ENCODE results near the gene CCNDBP1. TPM values are rescaled to one million over a fixed set of nuclear protein-coding genes. Genes with fewer than 3 reads are reported as not detected.
A peak's percentile ranks its signal among the peaks of the same experiment; 100 is the strongest.
"Not testable (repeated sequence)": the region's sequence is repeated elsewhere in the genome, so short reads cannot be mapped to it uniquely, and the experiment has no call there.

The CCNDBP1 gene
- total and polyA plus RNA-seq, 9 donors: 35.0 to 41.8 (median 37.4) TPM

GRCh38 chr15:43167261-43167660 lies 17.9 kb upstream of the CCNDBP1 start:
- 95% methylated on average over 12 of the region's 28 CpGs for WGBS (ENCODE audit: insufficient coverage)
- H3K36me3 ChIP-seq (ENCODE audit: control insufficient read depth, insufficient read depth, low read length); DNase-seq; H3K4me3 ChIP-seq (ENCODE audit: low read length); H3K9me3 ChIP-seq (replicated peaks; ENCODE audit: control insufficient read depth, low read depth, low read length); H3K27me3 ChIP-seq (ENCODE audit: control insufficient read depth, insufficient read depth, low read length); H3K4me1 ChIP-seq (ENCODE audit: control insufficient read depth, insufficient read depth, low read length); H3K27ac ChIP-seq (ENCODE audit: low read length): not testable (repeated sequence)

GRCh38 chr15:43168192-43169107 lies 16.8 kb upstream of the CCNDBP1 start:
- H3K9me3 ChIP-seq (replicated peaks; ENCODE audit: control insufficient read depth, low read depth, low read length): no peaks in the 10 kb centered on the region
- WGBS (ENCODE audit: insufficient coverage): no CpG with 5 or more reads among the region's 2 CpGs
- H3K4me3 ChIP-seq (ENCODE audit: low read length): no peak overlapping the region
- H3K4me1 ChIP-seq (ENCODE audit: control insufficient read depth, insufficient read depth, low read length): no peaks in the 10 kb centered on the region
- no peak for DNase-seq
- H3K36me3 ChIP-seq (ENCODE audit: control insufficient read depth, insufficient read depth, low read length): peaks cover 8% of the 10 kb centered on the region
- H3K27me3 ChIP-seq (ENCODE audit: control insufficient read depth, insufficient read depth, low read length): no peaks in the 10 kb centered on the region
- H3K27ac ChIP-seq (ENCODE audit: low read length): no peak overlapping the region

GRCh38 chr15:43169888-43170287 lies 15.3 kb upstream of the CCNDBP1 start:
- Histone ChIP-seq H3K36me3 (ENCODE audit: control insufficient read depth, insufficient read depth, low read length) (peaks cover 5% of the 10 kb centered on the region), H3K4me1 (ENCODE audit: control insufficient read depth, insufficient read depth, low read length) (no peaks in the 10 kb centered on the region), H3K27me3 (ENCODE audit: control insufficient read depth, insufficient read depth, low read length) (no peaks in the 10 kb centered on the region), H3K27ac (ENCODE audit: low read length) (no peak overlapping the region), H3K9me3 (replicated peaks; ENCODE audit: control insufficient read depth, low read depth, low read length) (no peaks in the 10 kb centered on the region), H3K4me3 (ENCODE audit: low read length) (no peak overlapping the region)
- DNase-seq: no peak
- WGBS (ENCODE audit: insufficient coverage): 100% methylated on average over 3 of the region's 4 CpGs

- not testable (repeated sequence) for H3K9me3 ChIP-seq (replicated peaks; ENCODE audit: control insufficient read depth, low read depth, low read length); H3K4me3 ChIP-seq (ENCODE audit: low read length); H3K36me3 ChIP-seq (ENCODE audit: control insufficient read depth, insufficient read depth, low read length); H3K27me3 ChIP-seq (ENCODE audit: control insufficient read depth, insufficient read depth, low read length); DNase-seq; H3K4me1 ChIP-seq (ENCODE audit: control insufficient read depth, insufficient read depth, low read length); H3K27ac ChIP-seq (ENCODE audit: low read length)
- WGBS (ENCODE audit: insufficient coverage): 99% methylated on average over 15 of the region's 25 CpGs
These were observed 9.4 kb upstream of the CCNDBP1 start for GRCh38 chr15:43175656-43176309.

GRCh38 chr15:43177147-43177546 lies 8.1 kb upstream of the CCNDBP1 start:
- not testable (repeated sequence) for H3K27me3 ChIP-seq (ENCODE audit: control insufficient read depth, insufficient read depth, low read length); H3K9me3 ChIP-seq (replicated peaks; ENCODE audit: control insufficient read depth, low read depth, low read length); H3K36me3 ChIP-seq (ENCODE audit: control insufficient read depth, insufficient read depth, low read length); H3K4me1 ChIP-seq (ENCODE audit: control insufficient read depth, insufficient read depth, low read length); H3K27ac ChIP-seq (ENCODE audit: low read length); H3K4me3 ChIP-seq (ENCODE audit: low read length); DNase-seq
- no CpG with 5 or more reads among the region's 2 CpGs for WGBS (ENCODE audit: insufficient coverage)

GRCh38 chr15:43183270-43183669 lies 1.9 kb upstream of the CCNDBP1 start:
- no peaks in the 10 kb centered on the region for H3K36me3 ChIP-seq (ENCODE audit: control insufficient read depth, insufficient read depth, low read length)
- no peaks in the 10 kb centered on the region for H3K27me3 ChIP-seq (ENCODE audit: control insufficient read depth, insufficient read depth, low read length)
- 33% methylated on average over 1 of the region's 3 CpGs for WGBS (ENCODE audit: insufficient coverage)
- peaks cover 15% of the 10 kb centered on the region for H3K4me1 ChIP-seq (ENCODE audit: control insufficient read depth, insufficient read depth, low read length)
- no peaks in the 10 kb centered on the region for H3K9me3 ChIP-seq (replicated peaks; ENCODE audit: control insufficient read depth, low read depth, low read length)
- no peak for DNase-seq
- no peak overlapping the region for H3K27ac ChIP-seq (ENCODE audit: low read length)
- H3K4me3 ChIP-seq (ENCODE audit: low read length): no peak overlapping the region

GRCh38 chr15:43184407-43185124 lies 637 bp upstream of the CCNDBP1 start:
- Histone ChIP-seq H3K36me3 (ENCODE audit: control insufficient read depth, insufficient read depth, low read length) (peaks cover 5% of the 10 kb centered on the region), H3K4me1 (ENCODE audit: control insufficient read depth, insufficient read depth, low read length) (peaks cover 15% of the 10 kb centered on the region), H3K27me3 (ENCODE audit: control insufficient read depth, insufficient read depth, low read length) (no peaks in the 10 kb centered on the region), H3K9me3 (replicated peaks; ENCODE audit: control insufficient read depth, low read depth, low read length) (no peaks in the 10 kb centered on the region), H3K27ac (ENCODE audit: low read length) (peak overlapping the region; percentile 78), H3K4me3 (ENCODE audit: low read length) (peak overlapping the region; percentile 71)
- WGBS (ENCODE audit: insufficient coverage): 72% methylated on average over 3 of the region's 9 CpGs
- DNase-seq: peak; percentile 12

- DNase-seq: no peak
- peaks cover 17% of the 10 kb centered on the region for H3K36me3 ChIP-seq (ENCODE audit: control insufficient read depth, insufficient read depth, low read length)
- peaks cover 15% of the 10 kb centered on the region for H3K4me1 ChIP-seq (ENCODE audit: control insufficient read depth, insufficient read depth, low read length)
- no peaks in the 10 kb centered on the region for H3K27me3 ChIP-seq (ENCODE audit: control insufficient read depth, insufficient read depth, low read length)
- H3K4me3 ChIP-seq (ENCODE audit: low read length): peak overlapping the region; percentile 71
- H3K27ac ChIP-seq (ENCODE audit: low read length): peak overlapping the region; percentile 78
- no peaks in the 10 kb centered on the region for H3K9me3 ChIP-seq (replicated peaks; ENCODE audit: control insufficient read depth, low read depth, low read length)
- WGBS (ENCODE audit: insufficient coverage): 6% methylated on average over 7 of the region's 13 CpGs
These were observed 775 bp downstream of the CCNDBP1 start for GRCh38 chr15:43186003-43186353.

- H3K27ac ChIP-seq (ENCODE audit: low read length): no peak overlapping the region
- H3K4me1 ChIP-seq (ENCODE audit: control insufficient read depth, insufficient read depth, low read length): peaks cover 15% of the 10 kb centered on the region
- no peak overlapping the region for H3K4me3 ChIP-seq (ENCODE audit: low read length)
- no peaks in the 10 kb centered on the region for H3K27me3 ChIP-seq (ENCODE audit: control insufficient read depth, insufficient read depth, low read length)
- WGBS (ENCODE audit: insufficient coverage): no CpG with 5 or more reads among the region's 2 CpGs
- DNase-seq: peak; percentile 57
- H3K9me3 ChIP-seq (replicated peaks; ENCODE audit: control insufficient read depth, low read depth, low read length): no peaks in the 10 kb centered on the region
- peaks cover 24% of the 10 kb centered on the region for H3K36me3 ChIP-seq (ENCODE audit: control insufficient read depth, insufficient read depth, low read length)
These were observed 2.4 kb downstream of the CCNDBP1 start for GRCh38 chr15:43187544-43188155.

GRCh38 chr15:43189296-43189695 lies 4.1 kb downstream of the CCNDBP1 start:
- H3K4me3 ChIP-seq (ENCODE audit: low read length): no peak overlapping the region
- H3K27ac ChIP-seq (ENCODE audit: low read length): no peak overlapping the region
- 71% methylated on average over 1 of the region's 2 CpGs for WGBS (ENCODE audit: insufficient coverage)
- peaks cover 28% of the 10 kb centered on the region for H3K36me3 ChIP-seq (ENCODE audit: control insufficient read depth, insufficient read depth, low read length)
- no peaks in the 10 kb centered on the region for H3K27me3 ChIP-seq (ENCODE audit: control insufficient read depth, insufficient read depth, low read length)
- DNase-seq: no peak
- peaks cover 15% of the 10 kb centered on the region for H3K4me1 ChIP-seq (ENCODE audit: control insufficient read depth, insufficient read depth, low read length)
- H3K9me3 ChIP-seq (replicated peaks; ENCODE audit: control insufficient read depth, low read depth, low read length): no peaks in the 10 kb centered on the region
